Measurements from ENCODE around the gene CNP.

CNP gene

GRCh38 chr17:42001729-42002128 is 35.1 kb downstream of the CNP start:
- DNase-seq (no peak), ATAC-seq (ENCODE audit: insufficient read depth, low read depth) (no peak)
- no peaks in the 10 kb centered on the region for H3K9me3 ChIP-seq (ENCODE audit: insufficient read depth, low read length, severe bottlenecking)
- H3K36me3 ChIP-seq (ENCODE audit: insufficient read depth, low read length), result peaks cover 63% of the 10 kb centered on the region
- H3K79me2 ChIP-seq (ENCODE audit: insufficient read depth, low read length), result peaks cover 64% of the 10 kb centered on the region
- H3K4me3 ChIP-seq (ENCODE audit: low read depth in 1 of 2, low read length in 2 of 2), result no peak overlapping the region
- peaks cover 47% of the 10 kb centered on the region for H4K20me1 ChIP-seq (ENCODE audit: insufficient read depth, low read length)
- no peak overlapping the region for H3K27ac ChIP-seq (ENCODE audit: low read length)
- no peak overlapping the region for H3K9ac ChIP-seq (ENCODE audit: low read depth, low read length)
- no peak overlapping the region for H3K4me2 ChIP-seq (ENCODE audit: insufficient read depth, low read length)
- no peaks in the 10 kb centered on the region for H3K27me3 ChIP-seq (ENCODE audit: insufficient read depth, low read length, poor library complexity)
- no peaks in the 10 kb centered on the region for H3K4me1 ChIP-seq (ENCODE audit: insufficient read depth, low read length)
- no peak overlapping the region for H2AFZ ChIP-seq (ENCODE audit: low read depth, low read length)
- TF ChIP-seq EZH2 (IDR thresholded peaks at IDR 0.05; ENCODE audit: borderline replicate concordance, low read depth, low read length, severe bottlenecking) (no peak), CTCF (IDR thresholded peaks at IDR 0.05; ENCODE audit: borderline replicate concordance, extremely low read depth, low read length, poor library complexity, severe bottlenecking) (no peak)

- H3K27ac ChIP-seq (ENCODE audit: low read length), result no peak overlapping the region
Measured at GRCh38 chr17:42002175-42002791, 35.7 kb downstream of the CNP start.

GRCh38 chr17:42002792-42003301 is 36.3 kb downstream of the CNP start:
- H3K79me2 ChIP-seq (ENCODE audit: insufficient read depth, low read length), result peaks cover 75% of the 10 kb centered on the region
- H3K4me1 ChIP-seq (ENCODE audit: insufficient read depth, low read length), result no peaks in the 10 kb centered on the region
- no peak overlapping the region for H3K27ac ChIP-seq (ENCODE audit: low read length)
- H3K4me2 ChIP-seq (ENCODE audit: insufficient read depth, low read length), result no peak overlapping the region
- H3K9ac ChIP-seq (ENCODE audit: low read depth, low read length), result no peak overlapping the region
- TF ChIP-seq EZH2 (IDR thresholded peaks at IDR 0.05; ENCODE audit: borderline replicate concordance, low read depth, low read length, severe bottlenecking), result no peak
- TF ChIP-seq CTCF (IDR thresholded peaks at IDR 0.05; ENCODE audit: borderline replicate concordance, extremely low read depth, low read length, poor library complexity, severe bottlenecking), result no peak
- H4K20me1 ChIP-seq (ENCODE audit: insufficient read depth, low read length), result peaks cover 48% of the 10 kb centered on the region
- DNase-seq, result no peak
- no peak overlapping the region for H3K4me3 ChIP-seq (ENCODE audit: low read depth in 1 of 2, low read length in 2 of 2)
- no peaks in the 10 kb centered on the region for H3K9me3 ChIP-seq (ENCODE audit: insufficient read depth, low read length, severe bottlenecking)
- H2AFZ ChIP-seq (ENCODE audit: low read depth, low read length), result no peak overlapping the region
- H3K27me3 ChIP-seq (ENCODE audit: insufficient read depth, low read length, poor library complexity), result no peaks in the 10 kb centered on the region
- H3K36me3 ChIP-seq (ENCODE audit: insufficient read depth, low read length), result peaks cover 52% of the 10 kb centered on the region
- no peak for ATAC-seq (ENCODE audit: insufficient read depth, low read depth)

More at GRCh38 chr17:42002175-42002791, 35.7 kb downstream of the CNP start:
- no peak for TF ChIP-seq CTCF (IDR thresholded peaks at IDR 0.05; ENCODE audit: borderline replicate concordance, extremely low read depth, low read length, poor library complexity, severe bottlenecking)
- TF ChIP-seq EZH2 (IDR thresholded peaks at IDR 0.05; ENCODE audit: borderline replicate concordance, low read depth, low read length, severe bottlenecking), result no peak
- Histone ChIP-seq H2AFZ (ENCODE audit: low read depth, low read length) (no peak overlapping the region), H4K20me1 (ENCODE audit: insufficient read depth, low read length) (peaks cover 49% of the 10 kb centered on the region), H3K79me2 (ENCODE audit: insufficient read depth, low read length) (peaks cover 70% of the 10 kb centered on the region), H3K36me3 (ENCODE audit: insufficient read depth, low read length) (peaks cover 58% of the 10 kb centered on the region), H3K27me3 (ENCODE audit: insufficient read depth, low read length, poor library complexity) (no peaks in the 10 kb centered on the region), H3K9ac (ENCODE audit: low read depth, low read length) (no peak overlapping the region), H3K4me2 (ENCODE audit: insufficient read depth, low read length) (no peak overlapping the region), H3K4me3 (ENCODE audit: low read depth in 1 of 2, low read length in 2 of 2) (no peak overlapping the region), H3K9me3 (ENCODE audit: insufficient read depth, low read length, severe bottlenecking) (no peaks in the 10 kb centered on the region), H3K4me1 (ENCODE audit: insufficient read depth, low read length) (no peaks in the 10 kb centered on the region)
- DNase-seq (no peak), ATAC-seq (ENCODE audit: insufficient read depth, low read depth) (no peak)

Data from DND-41 (cell line).